GM12874 (cell line): Measurements from ENCODE around the gene PPP1R17.

Source experiments
- TF ChIP-seq, protein P1 (sequence below): IDR thresholded peaks from 2 replicates; pipeline ENCODE4 v1.5.1; 2011; ENCODE audit warnings: low read depth, mild to moderate bottlenecking, control low read depth, low read length, moderate library complexity; ENCODE audit not compliant: insufficient read depth

Gene PPP1R17

DNA sequence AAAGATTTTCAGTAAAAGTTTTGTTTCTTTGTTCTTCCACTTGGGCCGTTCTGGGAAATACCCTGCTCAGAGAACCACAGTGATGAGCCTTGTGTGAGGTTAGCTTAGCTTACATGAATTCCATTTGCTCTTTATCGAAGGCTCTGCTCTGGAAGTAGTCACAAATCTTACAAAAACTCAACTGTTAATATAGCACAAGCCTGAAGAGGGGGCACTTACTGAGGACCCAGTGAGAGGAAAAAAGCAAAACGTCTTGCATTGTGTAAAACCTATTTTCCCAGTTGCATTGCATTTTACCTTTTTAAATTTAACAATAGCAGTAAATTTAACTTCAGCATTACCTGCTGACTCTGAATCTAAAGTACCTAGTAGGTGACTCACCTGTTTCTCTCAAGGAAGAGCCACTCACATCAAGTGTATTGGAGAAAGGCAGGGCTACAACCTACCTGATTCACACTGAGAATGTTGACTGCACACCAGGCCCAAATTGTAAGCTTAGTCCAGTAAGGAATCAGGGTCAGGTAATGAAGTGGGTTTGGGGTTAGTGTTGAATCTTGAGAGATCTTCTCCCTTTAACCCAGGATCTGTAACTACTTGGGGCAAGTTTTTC, 42.3 kb downstream of the PPP1R17 start:
- TF ChIP-seq, protein P1, sequence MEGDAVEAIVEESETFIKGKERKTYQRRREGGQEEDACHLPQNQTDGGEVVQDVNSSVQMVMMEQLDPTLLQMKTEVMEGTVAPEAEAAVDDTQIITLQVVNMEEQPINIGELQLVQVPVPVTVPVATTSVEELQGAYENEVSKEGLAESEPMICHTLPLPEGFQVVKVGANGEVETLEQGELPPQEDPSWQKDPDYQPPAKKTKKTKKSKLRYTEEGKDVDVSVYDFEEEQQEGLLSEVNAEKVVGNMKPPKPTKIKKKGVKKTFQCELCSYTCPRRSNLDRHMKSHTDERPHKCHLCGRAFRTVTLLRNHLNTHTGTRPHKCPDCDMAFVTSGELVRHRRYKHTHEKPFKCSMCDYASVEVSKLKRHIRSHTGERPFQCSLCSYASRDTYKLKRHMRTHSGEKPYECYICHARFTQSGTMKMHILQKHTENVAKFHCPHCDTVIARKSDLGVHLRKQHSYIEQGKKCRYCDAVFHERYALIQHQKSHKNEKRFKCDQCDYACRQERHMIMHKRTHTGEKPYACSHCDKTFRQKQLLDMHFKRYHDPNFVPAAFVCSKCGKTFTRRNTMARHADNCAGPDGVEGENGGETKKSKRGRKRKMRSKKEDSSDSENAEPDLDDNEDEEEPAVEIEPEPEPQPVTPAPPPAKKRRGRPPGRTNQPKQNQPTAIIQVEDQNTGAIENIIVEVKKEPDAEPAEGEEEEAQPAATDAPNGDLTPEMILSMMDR, result 0 out of 2 replicates have a peak, but pooled peaks have one; percentile 6

GRCh38 chr7:31734456-31734855, 47.4 kb downstream of the PPP1R17 start:
- TF ChIP-seq, protein P1, result no peak

DNA sequence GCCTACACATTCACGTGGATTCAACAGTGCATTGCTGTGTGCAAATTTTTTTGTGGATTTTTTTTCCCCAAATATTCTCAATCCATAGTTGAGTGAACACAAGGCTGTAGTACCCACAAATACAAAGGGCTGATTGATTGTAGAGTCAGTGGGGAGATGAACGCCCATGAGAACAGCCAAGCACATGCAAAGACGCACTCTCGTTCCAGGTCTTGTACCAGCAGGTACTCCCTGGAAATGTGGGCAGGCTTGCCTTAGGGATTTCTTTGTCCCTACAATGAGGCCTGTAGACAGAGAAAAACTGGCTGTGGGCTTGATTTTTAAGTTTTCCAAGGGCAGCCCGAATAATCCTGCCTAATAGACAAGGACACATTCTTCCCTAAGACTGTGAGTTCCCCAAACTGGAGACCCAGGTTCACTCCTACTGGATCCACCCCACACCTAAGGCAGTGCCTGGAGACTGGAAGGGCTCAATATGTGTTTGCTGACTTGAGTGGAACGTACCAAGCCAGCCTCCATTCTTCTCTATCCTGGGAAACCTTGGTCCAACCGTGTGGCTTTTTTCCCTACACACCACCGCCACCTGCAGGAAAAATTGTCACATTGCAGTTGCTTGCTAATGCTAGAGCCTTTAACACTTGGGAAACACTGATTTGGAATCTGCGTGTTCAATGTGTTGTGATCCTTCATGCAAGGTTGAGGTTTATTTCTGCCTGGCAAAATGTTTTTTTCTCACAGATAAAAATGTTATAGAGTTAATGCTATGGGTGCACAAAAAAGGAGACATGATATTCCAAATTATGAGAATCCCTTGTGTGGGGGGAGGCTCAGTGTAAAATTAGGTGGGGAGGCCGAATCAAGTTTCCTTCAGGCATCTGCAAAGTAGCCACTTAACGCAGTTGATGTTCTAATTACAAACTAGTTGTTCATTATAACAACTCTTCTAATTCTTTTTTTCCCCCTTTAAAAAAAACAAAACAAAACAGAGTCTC, 49.3 kb downstream of the PPP1R17 start:
- TF ChIP-seq, protein P1, result peak; percentile 78

GRCh38 chr7:31741852-31742251, 54.8 kb downstream of the PPP1R17 start:
- TF ChIP-seq, protein P1, result no peak

DNA sequence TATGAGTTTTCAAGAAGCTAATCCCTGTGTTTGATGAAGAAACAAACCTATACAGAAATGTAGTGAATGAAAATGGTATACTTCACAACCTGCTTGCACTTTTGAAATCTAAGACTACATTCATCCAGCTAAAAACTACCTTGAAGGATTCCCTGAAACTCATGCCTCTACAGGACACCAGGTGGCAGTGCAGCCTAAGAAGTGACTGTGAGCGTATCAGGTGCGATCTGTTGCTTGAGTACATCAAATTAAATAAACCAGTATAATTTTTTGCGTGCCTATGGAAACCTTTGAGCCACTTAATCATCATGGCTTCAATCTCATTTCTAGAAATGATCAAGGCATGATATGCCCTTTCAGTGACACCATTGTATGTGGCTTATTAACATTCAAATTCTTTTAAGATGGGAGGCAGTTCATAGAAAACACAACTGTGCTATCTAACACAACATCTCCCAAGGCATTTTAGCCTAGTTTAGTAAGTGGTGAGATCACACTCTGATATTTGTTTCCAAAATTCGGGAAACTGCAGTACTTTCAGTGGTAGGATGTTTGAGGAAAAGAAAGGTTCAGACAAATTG, 57.4 kb downstream of the PPP1R17 start:
- TF ChIP-seq, protein P1, result peak; percentile 64

DNA sequence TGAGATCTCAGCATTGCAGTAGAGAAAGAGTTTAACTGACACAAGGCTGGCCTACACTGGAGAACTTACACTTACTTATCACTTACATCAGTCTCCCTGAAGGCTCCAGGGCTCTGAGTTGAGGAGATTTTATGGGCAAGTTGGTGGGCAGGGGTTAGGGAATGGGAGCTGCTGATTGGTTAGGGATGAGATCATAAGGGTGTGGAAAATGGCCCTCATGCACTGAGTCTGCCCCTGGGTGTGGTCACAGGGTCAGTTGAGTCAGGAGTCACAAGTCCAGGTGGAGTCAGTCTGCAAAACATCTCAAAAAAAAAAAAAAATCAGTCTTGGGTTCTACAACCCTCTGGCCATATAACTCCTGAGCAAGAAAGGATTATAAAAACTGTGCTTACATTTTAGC, 60.5 kb downstream of the PPP1R17 start:
- TF ChIP-seq, protein P1, result no peak

DNA sequence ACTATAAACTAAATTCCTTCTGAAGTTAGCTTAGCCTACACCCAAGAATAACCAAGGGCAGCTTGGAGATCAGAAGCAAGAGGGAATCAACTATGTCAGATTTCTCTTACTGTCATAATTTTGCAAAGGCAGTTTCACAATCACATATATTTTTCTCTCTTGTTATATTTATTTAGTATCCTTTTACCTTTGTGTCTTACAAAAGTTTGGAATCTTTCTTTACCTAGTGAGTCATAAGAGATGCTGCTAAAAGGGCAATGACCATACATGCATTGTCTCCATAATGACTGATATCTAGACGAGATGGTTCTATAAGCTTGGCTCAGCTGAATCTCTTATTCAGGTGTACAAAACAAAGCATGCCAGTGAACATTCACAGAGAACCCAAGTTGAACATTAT, 61.1 kb downstream of the PPP1R17 start:
- TF ChIP-seq, protein P1, result no peak
